Measurements from ENCODE around the gene HAUS1.

- TF ChIP-seq EZH2phosphoT487 (IDR thresholded peaks at IDR 0.05; ENCODE audit: insufficient read depth, low read depth) (no peak), EZH2 (IDR thresholded peaks at IDR 0.05; ENCODE audit: insufficient read depth, poor library complexity, severe bottlenecking) (no peak)
These were observed 41.4 kb upstream of the HAUS1 start for GRCh38 chr18:46062781-46063180.

Data from GM23248 (cell line).